ENCODE data around the gene HPGDS. TPM values are rescaled to one million over a fixed set of nuclear protein-coding genes. Genes with fewer than 3 reads are reported as not detected.
"Not testable (repeated sequence)": the region's sequence is repeated elsewhere in the genome, so short reads cannot be mapped to it uniquely, and the experiment has no call there.

Gene HPGDS
- total and polyA plus RNA-seq, 8 donors = 0.16 to 2.9 (median 0.54) TPM

DNA sequence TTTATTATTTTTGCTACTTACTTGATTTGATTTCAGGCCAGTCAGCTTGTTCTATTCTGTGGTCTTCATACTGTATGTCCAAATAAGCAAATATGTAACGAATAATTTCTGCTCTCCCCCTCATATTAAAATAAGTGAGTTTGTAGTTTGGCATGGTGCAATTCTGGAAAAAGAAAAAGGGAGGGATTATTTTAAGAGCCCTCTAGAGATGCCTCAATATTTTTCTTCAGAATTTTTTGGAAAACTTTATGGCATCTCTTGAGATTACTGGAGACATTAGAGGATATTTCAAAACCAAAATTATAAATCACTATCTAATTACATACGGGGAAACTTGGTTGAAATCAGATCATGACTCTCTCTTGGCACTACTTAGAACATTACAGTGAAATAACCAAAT lies 8.2 kb downstream of the HPGDS start:
- no peaks in the 10 kb centered on the region for H3K36me3 ChIP-seq
- FAIRE-seq = no peak
- H3K27ac ChIP-seq = no peak overlapping the region
- 74 to 77% methylated on average over 2 of the region's 2 CpGs for WGBS, 2 donors
- H3K9me3 ChIP-seq = no peaks in the 10 kb centered on the region
- intact Hi-C loops (cut with DNase I) = no loop called here
- TF ChIP-seq, protein P1, sequence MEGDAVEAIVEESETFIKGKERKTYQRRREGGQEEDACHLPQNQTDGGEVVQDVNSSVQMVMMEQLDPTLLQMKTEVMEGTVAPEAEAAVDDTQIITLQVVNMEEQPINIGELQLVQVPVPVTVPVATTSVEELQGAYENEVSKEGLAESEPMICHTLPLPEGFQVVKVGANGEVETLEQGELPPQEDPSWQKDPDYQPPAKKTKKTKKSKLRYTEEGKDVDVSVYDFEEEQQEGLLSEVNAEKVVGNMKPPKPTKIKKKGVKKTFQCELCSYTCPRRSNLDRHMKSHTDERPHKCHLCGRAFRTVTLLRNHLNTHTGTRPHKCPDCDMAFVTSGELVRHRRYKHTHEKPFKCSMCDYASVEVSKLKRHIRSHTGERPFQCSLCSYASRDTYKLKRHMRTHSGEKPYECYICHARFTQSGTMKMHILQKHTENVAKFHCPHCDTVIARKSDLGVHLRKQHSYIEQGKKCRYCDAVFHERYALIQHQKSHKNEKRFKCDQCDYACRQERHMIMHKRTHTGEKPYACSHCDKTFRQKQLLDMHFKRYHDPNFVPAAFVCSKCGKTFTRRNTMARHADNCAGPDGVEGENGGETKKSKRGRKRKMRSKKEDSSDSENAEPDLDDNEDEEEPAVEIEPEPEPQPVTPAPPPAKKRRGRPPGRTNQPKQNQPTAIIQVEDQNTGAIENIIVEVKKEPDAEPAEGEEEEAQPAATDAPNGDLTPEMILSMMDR (IDR thresholded peaks at IDR 0.05) = no peak
- no peak overlapping the region for H3K4me3 ChIP-seq
- no peak for ATAC-seq
- DNase-seq = no peak
- H3K4me1 ChIP-seq = no peaks in the 10 kb centered on the region
- H3K27me3 ChIP-seq = no peaks in the 10 kb centered on the region

DNA sequence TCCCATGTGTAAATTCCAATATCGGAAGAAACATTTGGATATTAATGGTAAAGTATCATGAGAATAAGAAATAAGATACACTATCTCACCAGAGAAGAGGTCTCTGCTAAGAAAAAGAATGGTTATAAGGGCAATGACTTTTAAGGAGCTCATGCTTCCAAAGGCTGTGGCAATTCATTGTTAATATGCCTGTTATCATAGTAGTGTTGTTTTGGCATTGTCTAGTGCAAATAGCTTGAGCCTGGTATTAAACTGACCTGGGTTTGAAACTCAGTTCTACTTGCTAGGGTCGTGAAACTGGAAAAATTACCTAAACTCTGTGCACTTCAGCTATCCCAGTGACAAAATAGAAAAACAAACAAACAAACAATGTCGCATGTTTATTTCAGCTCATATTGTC lies 8.8 kb downstream of the HPGDS start:
- WGBS, 2 donors = 84% methylated on average over 3 of the region's 3 CpGs
- Histone ChIP-seq H3K9me3 (no peaks in the 10 kb centered on the region), H3K4me3 (no peak overlapping the region), H3K27ac (no peak overlapping the region), H3K36me3 (no peaks in the 10 kb centered on the region), H3K27me3 (no peaks in the 10 kb centered on the region), H3K4me1 (no peaks in the 10 kb centered on the region)
- no peak for ATAC-seq
- FAIRE-seq = no peak
- DNase-seq = no peak
- intact Hi-C loops (cut with DNase I) = no loop called here
- TF ChIP-seq, protein P1 (IDR thresholded peaks at IDR 0.05) = no peak

DNA sequence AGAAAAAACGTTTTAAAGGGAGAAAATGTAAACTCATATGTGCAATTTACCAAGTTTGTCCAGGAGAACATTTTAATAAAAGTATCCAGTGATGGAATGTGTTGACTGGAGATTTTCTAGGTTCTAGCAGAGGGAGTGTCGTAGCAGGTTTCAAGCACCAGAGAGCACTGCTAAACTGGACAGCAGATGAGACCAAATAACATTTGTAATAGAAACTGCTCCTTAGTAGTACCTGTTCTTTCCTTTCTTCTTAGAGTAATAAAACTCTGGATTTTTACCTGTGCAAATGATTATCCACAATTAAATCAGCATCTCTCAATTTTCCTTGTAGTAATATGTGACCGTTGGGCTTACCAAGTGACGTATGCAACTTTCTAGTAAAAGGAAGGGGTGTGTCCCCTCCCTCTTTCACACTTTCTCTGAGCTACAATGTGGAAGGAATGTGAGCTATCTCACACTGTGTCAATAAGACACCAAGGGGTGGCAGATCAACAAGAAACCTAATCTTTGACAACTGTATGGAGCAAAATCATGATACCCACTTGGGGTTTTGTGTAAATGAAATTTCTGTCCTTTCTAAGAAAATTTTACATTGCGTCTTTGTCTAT lies 9.5 kb downstream of the HPGDS start:
- Histone ChIP-seq H3K4me3 (no peak overlapping the region), H3K27ac (no peak overlapping the region), H3K4me1 (no peaks in the 10 kb centered on the region), H3K36me3 (no peaks in the 10 kb centered on the region), H3K9me3 (no peaks in the 10 kb centered on the region), H3K27me3 (no peaks in the 10 kb centered on the region)
- intact Hi-C loops (cut with DNase I) = no loop called here
- WGBS, 2 donors = 63 to 64% methylated on average over 5 of the region's 5 CpGs
- no peak for ATAC-seq
- TF ChIP-seq, protein P1 (IDR thresholded peaks at IDR 0.05) = no peak
- no peak for FAIRE-seq
- DNase-seq = no peak

DNA sequence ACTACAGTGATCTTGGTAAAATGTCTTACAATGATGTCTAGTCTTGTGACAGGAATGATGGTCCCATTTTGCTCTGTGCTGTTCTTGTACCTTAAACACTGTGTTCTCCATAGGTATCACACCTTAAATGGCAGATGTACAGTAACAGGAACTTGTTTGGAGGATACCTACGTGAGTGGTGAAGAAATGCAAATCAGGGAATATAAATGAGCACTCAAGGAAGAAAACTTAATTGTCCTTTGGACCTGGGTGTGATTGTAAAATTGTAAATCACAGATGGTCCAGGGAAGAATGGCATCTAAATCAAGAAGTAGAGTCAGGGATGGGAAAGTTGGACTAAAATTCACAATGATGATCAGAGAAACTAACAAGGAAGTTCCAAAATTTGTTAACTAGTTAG lies 12.7 kb downstream of the HPGDS start:
- WGBS, 2 donors = 50 to 57% methylated on average over 1 of the region's 1 CpG
- TF ChIP-seq, protein P1 (IDR thresholded peaks at IDR 0.05) = no peak
- Histone ChIP-seq H3K27me3 (no peaks in the 10 kb centered on the region), H3K36me3 (no peaks in the 10 kb centered on the region), H3K4me3 (no peak overlapping the region), H3K27ac (no peak overlapping the region), H3K9me3 (peaks cover 0 to 4% (median 0%) of the 10 kb centered on the region in 4 donors), H3K4me1 (no peaks in the 10 kb centered on the region)
- ATAC-seq (no peak), FAIRE-seq (no peak), DNase-seq (no peak)
- intact Hi-C loops (cut with DNase I) = no loop called here

DNA sequence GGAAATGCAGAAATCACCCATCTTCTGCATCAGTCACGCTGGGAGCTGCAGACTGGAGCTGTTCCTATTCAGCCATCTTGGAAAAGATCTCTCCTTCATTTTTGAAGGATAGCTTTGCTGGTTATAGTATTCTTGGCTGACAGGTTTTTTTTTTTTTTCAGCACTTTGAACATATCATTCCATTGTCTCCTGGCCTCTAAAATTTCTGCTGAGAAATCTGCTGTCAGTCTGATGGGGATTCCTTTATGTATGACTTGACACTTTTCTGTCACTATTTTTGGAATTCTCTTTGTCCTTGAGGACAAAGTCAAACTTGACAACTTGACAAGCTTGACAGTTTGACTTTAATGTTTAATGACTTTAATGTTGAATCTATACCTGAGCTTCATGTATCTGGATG lies 16.8 kb downstream of the HPGDS start:
- FAIRE-seq (no peak), DNase-seq (no peak), ATAC-seq (no peak)
- Histone ChIP-seq H3K27ac (no peak overlapping the region), H3K27me3 (no peaks in the 10 kb centered on the region), H3K4me1 (no peaks in the 10 kb centered on the region), H3K4me3 (no peak overlapping the region), H3K36me3 (no peaks in the 10 kb centered on the region), H3K9me3 (peaks cover 0 to 4% (median 0%) of the 10 kb centered on the region in 4 donors)
- WGBS, 2 donors = 84 to 87% methylated on average over 1 of the region's 1 CpG
- TF ChIP-seq, protein P1 (IDR thresholded peaks at IDR 0.05) = no peak
- intact Hi-C loops (cut with DNase I) = no loop called here

DNA sequence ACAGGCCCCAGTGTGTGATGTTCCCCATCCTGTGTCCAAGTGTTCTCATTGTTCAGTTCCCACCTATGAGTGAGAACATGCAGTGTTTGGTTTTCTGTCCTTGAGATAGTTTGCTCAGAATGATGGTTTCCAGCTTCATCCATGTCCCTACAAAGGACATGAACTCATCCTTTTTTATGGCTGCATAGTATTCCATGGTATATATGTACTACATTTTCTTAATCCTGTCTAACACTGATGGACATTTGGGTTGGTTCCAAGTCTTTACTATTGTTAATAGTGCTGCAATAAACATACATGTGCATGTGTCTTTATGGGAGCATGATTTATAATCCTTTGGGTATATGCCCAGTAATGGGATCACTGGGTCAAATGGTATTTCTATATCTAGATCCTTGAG lies 22.7 kb downstream of the HPGDS start:
- H3K4me1 ChIP-seq; DNase-seq; FAIRE-seq; H3K27ac ChIP-seq; H3K4me3 ChIP-seq; H3K27me3 ChIP-seq; intact Hi-C loops (cut with DNase I); H3K36me3 ChIP-seq; ATAC-seq; H3K9me3 ChIP-seq: not testable (repeated sequence)
